Measurements from ENCODE around the gene GALNT2.

GALNT2 gene

GRCh38 chr1:230248889-230249270, 181.8 kb downstream of the GALNT2 start:
- DNase-seq = no peak
- in situ Hi-C loops (cut with HindIII; ENCODE audit: low pct_ligation_motif_present, low pct_unique_long_range_greater_than_20kb, low sequenced_read_pairs) = no loop called here

- in situ Hi-C loops (cut with HindIII; ENCODE audit: low pct_ligation_motif_present, low pct_unique_long_range_greater_than_20kb, low sequenced_read_pairs) = no loop called here
- no peak for DNase-seq
Observed at GRCh38 chr1:230249695-230250480, 182.8 kb downstream of the GALNT2 start.

- in situ Hi-C loops (cut with HindIII; ENCODE audit: low pct_ligation_motif_present, low pct_unique_long_range_greater_than_20kb, low sequenced_read_pairs) = no loop called here
- no peak for DNase-seq
Observed at GRCh38 chr1:230250666-230251065, 183.6 kb downstream of the GALNT2 start.

GRCh38 chr1:230251644-230252191, 184.7 kb downstream of the GALNT2 start:
- no peak for DNase-seq
- in situ Hi-C loops (cut with HindIII; ENCODE audit: low pct_ligation_motif_present, low pct_unique_long_range_greater_than_20kb, low sequenced_read_pairs) = no loop called here

GRCh38 chr1:230253150-230253549, 186.1 kb downstream of the GALNT2 start:
- in situ Hi-C loops (cut with HindIII; ENCODE audit: low pct_ligation_motif_present, low pct_unique_long_range_greater_than_20kb, low sequenced_read_pairs) = no loop called here
- no peak for DNase-seq

GRCh38 chr1:230254265-230254664, 187.2 kb downstream of the GALNT2 start:
- in situ Hi-C loops (cut with HindIII; ENCODE audit: low pct_ligation_motif_present, low pct_unique_long_range_greater_than_20kb, low sequenced_read_pairs) = no loop called here

GRCh38 chr1:230255116-230255515, 188.1 kb downstream of the GALNT2 start:
- DNase-seq = no peak
- in situ Hi-C loops (cut with HindIII; ENCODE audit: low pct_ligation_motif_present, low pct_unique_long_range_greater_than_20kb, low sequenced_read_pairs) = no loop called here

More at GRCh38 chr1:230254265-230254664, 187.2 kb downstream of the GALNT2 start:
- DNase-seq = no peak

- in situ Hi-C loops (cut with HindIII; ENCODE audit: low pct_ligation_motif_present, low pct_unique_long_range_greater_than_20kb, low sequenced_read_pairs) = no loop called here
- DNase-seq = no peak
Observed at GRCh38 chr1:230255991-230256390, 189.0 kb downstream of the GALNT2 start.

GRCh38 chr1:230256896-230257295, 189.9 kb downstream of the GALNT2 start:
- no peak for DNase-seq
- in situ Hi-C loops (cut with HindIII; ENCODE audit: low pct_ligation_motif_present, low pct_unique_long_range_greater_than_20kb, low sequenced_read_pairs) = no loop called here

- DNase-seq = no peak
- in situ Hi-C loops (cut with HindIII; ENCODE audit: low pct_ligation_motif_present, low pct_unique_long_range_greater_than_20kb, low sequenced_read_pairs) = no loop called here
Observed at GRCh38 chr1:230259621-230260020, 192.6 kb downstream of the GALNT2 start.

- in situ Hi-C loops (cut with HindIII; ENCODE audit: low pct_ligation_motif_present, low pct_unique_long_range_greater_than_20kb, low sequenced_read_pairs) = no loop called here
- DNase-seq = no peak
Observed at GRCh38 chr1:230260831-230261230, 193.8 kb downstream of the GALNT2 start.

GRCh38 chr1:230261928-230262650, 195.1 kb downstream of the GALNT2 start:
- in situ Hi-C loops (cut with HindIII; ENCODE audit: low pct_ligation_motif_present, low pct_unique_long_range_greater_than_20kb, low sequenced_read_pairs) = no loop called here
- DNase-seq = no peak

- DNase-seq = no peak
- in situ Hi-C loops (cut with HindIII; ENCODE audit: low pct_ligation_motif_present, low pct_unique_long_range_greater_than_20kb, low sequenced_read_pairs) = no loop called here
Observed at GRCh38 chr1:230262867-230263567, 196.0 kb downstream of the GALNT2 start.

GRCh38 chr1:230263568-230264195, 196.6 kb downstream of the GALNT2 start:
- no peak for DNase-seq
- in situ Hi-C loops (cut with HindIII; ENCODE audit: low pct_ligation_motif_present, low pct_unique_long_range_greater_than_20kb, low sequenced_read_pairs) = no loop called here

GRCh38 chr1:230264342-230264741, 197.3 kb downstream of the GALNT2 start:
- in situ Hi-C loops (cut with HindIII; ENCODE audit: low pct_ligation_motif_present, low pct_unique_long_range_greater_than_20kb, low sequenced_read_pairs) = no loop called here
- DNase-seq = no peak

- DNase-seq = no peak
- in situ Hi-C loops (cut with HindIII; ENCODE audit: low pct_ligation_motif_present, low pct_unique_long_range_greater_than_20kb, low sequenced_read_pairs) = no loop called here
Observed at GRCh38 chr1:230265200-230266115, 198.4 kb downstream of the GALNT2 start.

GRCh38 chr1:230266456-230266855, 199.4 kb downstream of the GALNT2 start:
- in situ Hi-C loops (cut with HindIII; ENCODE audit: low pct_ligation_motif_present, low pct_unique_long_range_greater_than_20kb, low sequenced_read_pairs) = no loop called here
- DNase-seq = no peak
